Vagina (tissue), 2 donors: Measurements from ENCODE around the gene DNAJB7. TPM values are rescaled to one million over a fixed set of nuclear protein-coding genes. Genes with fewer than 3 reads are reported as not detected.

ENCODE experiments used
- DNase-seq, 2 donors: peaks; one replicate each; pipeline ENCODE4 v3.0.0-alpha.2; 2017; ENCODE audit errors: extremely low spot score in 2 of 2
- H3K27ac ChIP-seq: fragments of 200-600 bp; sonication (generic); one replicate; pipeline ENCODE4 v1.5.1; 2019
- H3K27me3 ChIP-seq: fragments of 200-600 bp; sonication (generic); one replicate; pipeline ENCODE4 v1.5.1; 2019
- H3K36me3 ChIP-seq, 2 donors: fragments of 200-600 bp; sonication (generic); one replicate each; pipeline ENCODE4 v1.5.1; 2017 to 2019
- H3K4me1 ChIP-seq: fragments of 200-600 bp; sonication (generic); one replicate; pipeline ENCODE4 v1.5.1; 2019
- H3K4me3 ChIP-seq, 2 donors: fragments of 200-600 bp; sonication (generic); 1 replicate in 1 of 2; 2 replicates in 1 of 2; pipeline ENCODE4 v1.5.1; 2016 to 2019
- H3K9me3 ChIP-seq: fragments of 200-600 bp; sonication (generic); one replicate; pipeline ENCODE4 v1.5.1; 2019
- POLR2A ChIP-seq, 2 donors: fragments of 450-650 bp; IDR thresholded peaks; one replicate each; pipeline ENCODE4 v1.6.1; 2017; ENCODE audit warnings: antibody characterized with exemption in 2 of 2, mild to moderate bottlenecking in 2 of 2, moderate library complexity in 2 of 2
- POLR2AphosphoS5 ChIP-seq, 2 donors: sonication (generic); formaldehyde crosslinking; IDR thresholded peaks; one replicate each; pipeline ENCODE4 v1.9.0; 2017; ENCODE audit warnings: antibody characterized with exemption in 2 of 2, mild to moderate bottlenecking in 2 of 2, low read depth in 1 of 2; ENCODE audit not compliant: insufficient read depth in 1 of 2
- intact Hi-C: fragments of 100-400 bp; cut with DNase I; formaldehyde crosslinking; loops from one replicate; pipeline ENCODE4 v1.15.1; 2023
- total RNA-seq: library from RNA; depleted of rRNA; stranded (reverse); fragments of >200 nt; gene quantifications from one replicate; pipeline ENCODE4 v1.2.3, GENCODE V29; 2016
- TF ChIP-seq, protein P1 (sequence below), 3 experiments: fragments of 450-650 bp in 2 of 3; fragments of 200-600 bp in 1 of 3; sonication (generic) in 1 of 3; IDR thresholded peaks; one replicate each; pipeline ENCODE4 v1.5.1; 2017 to 2019; ENCODE audit warnings: antibody characterized with exemption in 3 of 3, mild to moderate bottlenecking in 2 of 3, moderate library complexity in 2 of 3

DNAJB7 gene
- total RNA-seq: not detected

DNA sequence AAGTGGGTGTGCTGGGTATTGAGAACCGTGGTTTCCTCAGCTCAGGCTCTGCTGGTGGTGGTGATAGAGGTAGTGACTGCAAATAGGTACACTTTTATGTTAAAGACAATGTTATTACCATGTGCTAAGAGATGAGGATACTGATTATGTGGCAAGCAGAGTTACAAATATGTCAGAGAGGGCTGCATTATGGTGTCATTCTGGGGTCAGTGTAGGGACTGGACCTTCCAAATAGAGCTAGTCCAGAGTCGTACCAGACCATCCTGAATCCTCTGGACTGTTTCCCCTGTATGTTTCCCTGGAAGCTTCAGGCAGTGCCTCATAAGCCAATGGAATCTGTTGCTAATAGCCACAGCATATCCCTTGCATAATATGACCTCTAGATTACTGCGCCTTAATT, at the start of gene DNAJB7:
DNAJB7 (minus strand) TSS at position 101 of the 400 bp plus-strand sequence. CDS start 119 bp downstream, outside the sequence.
- Histone ChIP-seq H3K36me3 (peaks cover 0 to 7% of the 10 kb centered on the region in 2 donors), H3K4me1 (peaks cover 17% of the 10 kb centered on the region), H3K27me3 (no peaks in the 10 kb centered on the region), H3K9me3 (no peaks in the 10 kb centered on the region), H3K4me3 (no peak within 1 kb of the TSS), H3K27ac (no peak within 1 kb of the TSS)
- TF ChIP-seq, protein P1, sequence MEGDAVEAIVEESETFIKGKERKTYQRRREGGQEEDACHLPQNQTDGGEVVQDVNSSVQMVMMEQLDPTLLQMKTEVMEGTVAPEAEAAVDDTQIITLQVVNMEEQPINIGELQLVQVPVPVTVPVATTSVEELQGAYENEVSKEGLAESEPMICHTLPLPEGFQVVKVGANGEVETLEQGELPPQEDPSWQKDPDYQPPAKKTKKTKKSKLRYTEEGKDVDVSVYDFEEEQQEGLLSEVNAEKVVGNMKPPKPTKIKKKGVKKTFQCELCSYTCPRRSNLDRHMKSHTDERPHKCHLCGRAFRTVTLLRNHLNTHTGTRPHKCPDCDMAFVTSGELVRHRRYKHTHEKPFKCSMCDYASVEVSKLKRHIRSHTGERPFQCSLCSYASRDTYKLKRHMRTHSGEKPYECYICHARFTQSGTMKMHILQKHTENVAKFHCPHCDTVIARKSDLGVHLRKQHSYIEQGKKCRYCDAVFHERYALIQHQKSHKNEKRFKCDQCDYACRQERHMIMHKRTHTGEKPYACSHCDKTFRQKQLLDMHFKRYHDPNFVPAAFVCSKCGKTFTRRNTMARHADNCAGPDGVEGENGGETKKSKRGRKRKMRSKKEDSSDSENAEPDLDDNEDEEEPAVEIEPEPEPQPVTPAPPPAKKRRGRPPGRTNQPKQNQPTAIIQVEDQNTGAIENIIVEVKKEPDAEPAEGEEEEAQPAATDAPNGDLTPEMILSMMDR (IDR thresholded peaks at IDR 0.05): no peak
- no peak for TF ChIP-seq POLR2A (IDR thresholded peaks at IDR 0.05)
- no peak for TF ChIP-seq POLR2AphosphoS5 (IDR thresholded peaks at IDR 0.05; ENCODE audit: insufficient read depth in 1 of 2, low read depth in 1 of 2)
- intact Hi-C loops: no loop called here
- DNase-seq: no peak

DNA sequence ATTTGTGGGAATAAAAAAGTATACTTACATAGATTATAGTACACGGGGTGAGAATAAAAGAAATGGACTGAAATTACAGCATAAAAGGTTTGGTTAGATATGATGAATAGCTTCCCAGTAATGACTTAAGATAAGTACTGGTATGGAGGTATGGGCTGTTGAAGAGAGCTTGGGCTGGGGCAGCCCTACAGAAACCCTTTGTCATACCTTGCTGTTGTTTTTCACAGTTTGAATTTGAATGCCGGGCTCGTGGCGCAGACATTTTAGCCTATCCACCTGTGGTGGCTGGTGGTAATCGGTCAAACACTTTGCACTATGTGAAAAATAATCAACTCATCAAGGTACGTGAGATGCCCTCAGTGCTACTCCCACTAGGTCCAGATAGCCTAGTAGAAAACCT, 47.0 kb upstream of the DNAJB7 start:
- Histone ChIP-seq H3K27ac (no peak overlapping the region), H3K27me3 (no peaks in the 10 kb centered on the region), H3K9me3 (no peaks in the 10 kb centered on the region), H3K4me3 (no peak overlapping the region), H3K4me1 (no peaks in the 10 kb centered on the region), H3K36me3 (peaks cover 0 to 14% of the 10 kb centered on the region in 2 donors)
- no peak for DNase-seq
- TF ChIP-seq POLR2AphosphoS5 (IDR thresholded peaks at IDR 0.05; ENCODE audit: insufficient read depth in 1 of 2, low read depth in 1 of 2) (no peak), POLR2A (IDR thresholded peaks at IDR 0.05) (no peak)
- TF ChIP-seq, protein P1 (IDR thresholded peaks at IDR 0.05): no peak
- intact Hi-C loops: no loop called here

DNA sequence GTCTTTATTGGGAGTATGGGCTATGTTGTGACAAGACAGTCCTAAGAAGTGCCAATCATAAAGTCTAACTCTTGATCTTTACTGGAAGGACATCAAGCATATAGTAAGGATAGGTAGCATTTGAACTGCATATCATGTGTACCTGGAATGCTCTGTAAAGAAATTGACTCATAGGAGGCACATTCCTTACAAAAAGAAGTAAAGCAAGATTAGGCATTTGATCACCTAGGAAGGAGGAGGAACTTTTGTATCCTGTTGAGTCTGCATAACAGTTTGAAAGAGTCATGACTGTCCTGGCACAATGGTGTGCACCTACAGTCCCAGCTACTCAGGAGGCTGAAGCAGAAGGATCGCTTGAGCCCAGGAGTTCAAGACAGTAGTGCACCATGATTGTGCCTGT, 42.2 kb upstream of the DNAJB7 start:
- no peaks in the 10 kb centered on the region for H3K4me1 ChIP-seq
- H3K27me3 ChIP-seq: no peaks in the 10 kb centered on the region
- H3K36me3 ChIP-seq: peaks cover 0 to under 1% of the 10 kb centered on the region in 2 donors
- no peak overlapping the region for H3K27ac ChIP-seq
- H3K9me3 ChIP-seq: no peaks in the 10 kb centered on the region
- intact Hi-C loops: no loop called here
- DNase-seq: no peak
- TF ChIP-seq POLR2AphosphoS5 (IDR thresholded peaks at IDR 0.05; ENCODE audit: insufficient read depth in 1 of 2, low read depth in 1 of 2): no peak
- TF ChIP-seq, protein P1 (IDR thresholded peaks at IDR 0.05): no peak
- no peak for TF ChIP-seq POLR2A (IDR thresholded peaks at IDR 0.05)
- no peak overlapping the region for H3K4me3 ChIP-seq

DNA sequence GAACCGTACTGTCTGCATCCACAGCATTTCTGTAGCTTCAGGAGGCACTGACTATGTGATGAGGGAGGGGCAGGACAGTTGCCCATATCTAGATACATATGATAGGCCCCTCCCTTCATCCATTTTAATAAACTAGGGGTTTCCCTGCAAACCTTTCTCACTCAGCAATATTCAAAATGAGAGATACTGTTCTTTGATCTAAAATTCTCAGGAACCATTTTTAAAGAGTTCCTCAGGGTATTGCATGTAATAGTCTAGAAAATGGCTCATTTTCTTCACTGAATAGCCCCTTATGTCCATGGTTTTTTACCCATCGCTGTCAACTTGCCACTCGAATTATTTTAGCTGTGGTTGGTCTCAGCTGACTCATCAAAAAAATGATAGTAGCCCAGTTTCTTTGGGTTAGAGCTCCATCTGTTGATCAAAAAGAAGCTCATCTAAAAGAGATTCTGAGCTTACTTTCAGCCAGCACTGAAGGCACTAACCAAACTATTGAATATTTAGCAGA, 37.0 kb upstream of the DNAJB7 start:
- intact Hi-C loops: no loop called here
- Histone ChIP-seq H3K4me3 (no peak overlapping the region), H3K27me3 (no peaks in the 10 kb centered on the region), H3K9me3 (no peaks in the 10 kb centered on the region), H3K4me1 (no peaks in the 10 kb centered on the region), H3K36me3 (no peaks in the 10 kb centered on the region), H3K27ac (no peak overlapping the region)
- no peak for TF ChIP-seq POLR2A (IDR thresholded peaks at IDR 0.05)
- TF ChIP-seq, protein P1 (IDR thresholded peaks at IDR 0.05): peak in 2 of 3 experiments; percentile 14 to 49
- peak in 1 of 2 donors; percentile 47 for TF ChIP-seq POLR2AphosphoS5 (IDR thresholded peaks at IDR 0.05; ENCODE audit: insufficient read depth in 1 of 2, low read depth in 1 of 2)
- no peak for DNase-seq

DNA sequence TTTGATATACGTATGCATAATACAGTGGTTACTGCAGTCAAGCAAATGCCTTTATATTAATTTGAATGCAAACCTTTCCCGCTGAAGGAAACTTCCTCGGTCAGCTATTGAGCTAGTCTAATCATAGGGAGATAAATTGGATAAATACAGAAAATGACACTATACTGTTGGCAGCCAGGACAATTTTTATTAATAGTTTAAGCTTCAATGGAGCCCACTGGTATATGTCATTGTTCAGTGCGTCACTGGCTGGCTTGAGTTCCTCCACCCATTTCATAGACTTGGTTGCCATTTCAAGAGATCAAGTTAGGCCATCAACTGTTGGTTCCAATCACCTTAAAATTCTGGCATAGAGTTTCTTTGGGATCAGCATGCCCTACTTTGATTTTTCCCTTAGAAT, 32.5 kb upstream of the DNAJB7 start:
- no peak for DNase-seq
- Histone ChIP-seq H3K27ac (no peak overlapping the region), H3K27me3 (no peaks in the 10 kb centered on the region), H3K9me3 (no peaks in the 10 kb centered on the region), H3K4me1 (no peaks in the 10 kb centered on the region), H3K4me3 (no peak overlapping the region), H3K36me3 (peaks cover 0 to 3% of the 10 kb centered on the region in 2 donors)
- intact Hi-C loops: no loop called here
- TF ChIP-seq, protein P1 (IDR thresholded peaks at IDR 0.05): no peak
- no peak for TF ChIP-seq POLR2AphosphoS5 (IDR thresholded peaks at IDR 0.05; ENCODE audit: insufficient read depth in 1 of 2, low read depth in 1 of 2)
- TF ChIP-seq POLR2A (IDR thresholded peaks at IDR 0.05): no peak
